Embryonic facial prominence (tissue), 1 donor: ENCODE measurements around the gene DDA1.
"Not testable (repeated sequence)": the region's sequence is repeated elsewhere in the genome, so short reads cannot be mapped to it uniquely, and the experiment has no call there.

Experiments
- DNase-seq: peaks from one replicate; pipeline ENCODE4 v3.0.0-alpha.2; 2016; ENCODE audit errors: extremely low spot score

Gene DDA1

DNA sequence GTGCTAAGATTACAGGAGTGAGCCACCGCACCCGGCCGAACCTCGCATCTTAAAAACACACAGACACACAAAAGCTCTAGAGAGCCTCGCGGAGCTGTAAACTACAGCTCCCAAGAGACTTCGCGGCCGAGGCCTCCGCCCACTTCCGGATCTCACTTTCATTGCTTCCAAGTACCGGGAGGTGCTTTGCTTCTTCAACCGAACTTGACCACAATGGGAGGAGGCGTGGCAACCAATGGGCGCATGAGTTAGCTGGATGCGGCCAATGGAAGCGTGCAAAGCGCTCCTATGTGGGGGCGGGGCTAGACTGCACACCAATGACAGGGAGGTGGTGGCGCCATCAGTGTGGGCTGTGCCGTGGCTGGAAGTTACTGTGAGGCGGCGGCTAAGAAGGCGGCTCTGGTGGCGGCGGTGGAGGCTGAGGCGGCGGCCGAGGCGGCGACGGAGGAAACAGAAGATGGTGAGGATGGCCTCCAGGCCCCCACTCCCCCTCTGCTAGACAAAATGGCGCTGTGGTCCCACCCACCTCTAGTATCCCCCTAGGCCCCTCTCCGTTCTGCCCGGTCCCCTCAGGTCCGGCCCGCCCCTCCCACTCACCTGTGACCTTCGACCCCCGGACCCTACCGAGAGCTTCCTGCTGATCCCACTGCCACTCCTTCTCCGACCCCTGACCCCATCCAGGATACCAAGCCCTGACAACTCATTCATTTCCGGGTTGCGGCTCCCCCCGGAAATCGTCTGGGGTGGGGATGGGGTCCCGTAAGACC, at the start of gene DDA1:
Gene DDA1 (plus strand): TSS at position 366 of the 767 bp plus-strand sequence. CDS start 92 bp downstream, at position 458.
- DNase-seq = peak; percentile 99

DNA sequence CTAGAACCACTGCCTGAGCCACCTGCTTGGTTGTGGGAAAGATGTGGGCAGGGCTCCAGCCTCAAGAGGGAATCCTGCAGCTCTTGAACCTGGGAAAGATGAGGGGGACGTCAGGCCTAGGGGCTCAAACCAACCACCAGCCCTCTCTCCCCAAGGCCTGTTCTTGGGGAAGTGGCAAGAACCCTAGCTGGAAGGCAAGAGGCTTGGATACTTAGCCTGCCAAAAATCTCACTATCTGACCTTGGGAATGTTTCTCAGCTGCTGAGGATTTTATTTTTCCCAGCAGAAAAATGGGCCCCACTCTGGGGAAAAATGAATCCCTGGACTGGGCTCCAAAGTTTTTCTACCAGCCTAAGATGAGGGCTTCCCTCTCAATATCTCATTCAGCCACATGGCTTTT, 49.4 kb upstream of the DDA1 start:
- no peak for DNase-seq

DNA sequence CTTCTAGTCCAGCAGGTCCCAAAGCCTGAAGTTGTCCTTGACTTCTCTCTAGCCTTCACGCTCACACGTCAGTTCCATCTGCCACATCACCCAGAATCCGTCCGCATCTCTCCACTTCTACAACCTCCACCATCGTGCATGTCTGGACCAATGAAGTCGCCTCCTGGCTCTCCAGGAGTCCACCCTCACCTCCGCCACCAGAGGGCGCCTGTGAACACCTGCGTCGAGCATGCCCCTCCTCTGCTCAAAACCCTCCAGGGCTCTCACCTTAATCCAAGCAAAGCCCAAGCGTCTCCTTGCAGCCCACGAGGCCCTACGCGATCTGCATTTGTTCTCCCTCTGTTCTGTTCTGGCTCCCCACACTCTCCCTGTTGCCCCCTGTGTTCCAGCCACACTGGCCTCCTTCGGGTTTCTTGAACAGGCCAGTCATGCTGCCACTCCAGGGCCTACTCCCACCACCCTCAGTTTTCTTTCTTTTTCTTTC, 48.5 kb upstream of the DDA1 start:
- DNase-seq = no peak

GRCh38 chr19:17262557-17262956, 46.8 kb upstream of the DDA1 start:
- DNase-seq = no peak

DNA sequence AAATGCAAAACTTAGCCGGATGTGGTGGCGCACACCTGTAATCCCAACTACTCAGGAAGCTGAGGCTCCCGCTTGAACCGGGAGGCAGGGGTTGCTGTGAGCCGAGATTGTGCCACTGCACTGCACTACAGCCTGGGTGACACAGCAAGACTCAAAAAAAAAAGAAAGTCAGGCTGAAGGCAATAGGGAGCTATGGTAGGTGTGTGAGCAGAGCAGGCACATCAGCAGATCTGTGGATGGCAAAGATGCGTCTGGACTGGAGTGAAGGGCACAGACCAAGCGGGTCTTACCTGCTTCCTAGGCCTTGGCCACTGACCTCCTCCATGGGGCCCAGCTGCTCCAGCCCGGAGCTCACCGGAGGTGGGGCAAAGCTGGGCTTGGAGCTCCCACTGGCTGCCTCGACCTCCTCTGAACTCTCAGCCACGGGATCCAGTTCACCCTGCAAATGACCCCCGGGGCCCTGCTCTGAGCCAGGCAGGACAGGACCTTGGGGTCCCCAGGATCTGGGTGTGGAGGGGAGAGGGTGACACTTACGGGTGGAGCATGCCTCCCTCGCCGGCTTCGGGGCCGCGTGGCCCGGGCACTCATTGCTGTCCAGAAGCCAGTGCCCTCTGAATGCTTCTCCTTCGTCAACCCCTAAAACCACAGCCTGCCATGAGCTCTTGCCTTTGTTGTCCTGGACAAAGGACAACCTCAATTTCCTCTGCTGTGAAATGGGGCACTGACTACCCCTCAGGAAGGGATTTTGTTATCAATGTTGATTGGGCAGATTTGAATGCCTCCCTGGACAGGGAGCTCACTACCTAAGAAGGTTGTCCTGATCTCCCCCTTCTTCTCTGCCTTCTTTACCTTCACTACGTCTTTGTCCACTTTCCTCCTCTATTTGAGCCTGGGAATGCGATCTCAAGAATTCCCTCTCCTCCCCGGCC, 45.4 kb upstream of the DDA1 start:
- no peak for DNase-seq

DNA sequence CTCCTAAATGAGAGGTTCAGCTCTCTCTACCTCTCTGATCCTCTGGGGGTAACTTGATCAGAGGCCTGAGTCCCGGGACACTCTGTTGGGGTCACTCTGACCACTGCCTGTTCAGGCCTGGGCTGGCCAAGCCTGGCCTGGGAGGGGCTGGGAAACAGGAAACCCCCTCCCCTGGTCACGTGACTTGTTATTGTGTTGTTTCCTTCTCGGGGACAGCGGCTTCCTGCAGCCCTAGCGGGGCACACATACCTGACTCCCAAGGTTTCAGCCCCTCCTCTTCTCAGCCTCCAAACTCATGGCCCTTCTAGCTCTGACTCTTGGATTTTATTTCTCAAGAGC, 44.8 kb upstream of the DDA1 start, which contains the start of gene USHBP1:
Gene USHBP1 (minus strand): TSS at position 105 of the 339 bp plus-strand sequence. CDS start 446 bp downstream, outside the sequence.
- DNase-seq = no peak

DNA sequence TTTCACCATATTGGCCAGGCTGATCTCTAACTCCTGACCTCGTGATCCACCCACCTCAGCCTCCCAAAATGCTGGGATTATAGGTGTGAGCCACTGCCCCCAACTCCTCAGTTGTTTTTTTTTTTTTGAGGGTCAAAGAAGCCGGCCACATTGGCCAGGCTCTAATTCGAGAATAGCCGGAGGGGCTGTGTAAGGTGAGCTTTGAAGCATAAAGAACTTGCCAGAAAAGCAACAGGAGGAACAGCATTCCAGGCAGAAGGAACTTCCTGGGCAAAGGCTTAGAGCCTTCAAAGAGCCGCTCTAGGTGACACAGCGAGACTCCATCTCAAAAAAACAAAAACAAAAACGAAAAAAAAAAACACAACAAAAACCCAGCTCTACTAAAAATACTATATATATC, 43.3 kb upstream of the DDA1 start:
- DNase-seq = no peak

GRCh38 chr19:17266589-17266974, 42.8 kb upstream of the DDA1 start:
- no peak for DNase-seq

DNA sequence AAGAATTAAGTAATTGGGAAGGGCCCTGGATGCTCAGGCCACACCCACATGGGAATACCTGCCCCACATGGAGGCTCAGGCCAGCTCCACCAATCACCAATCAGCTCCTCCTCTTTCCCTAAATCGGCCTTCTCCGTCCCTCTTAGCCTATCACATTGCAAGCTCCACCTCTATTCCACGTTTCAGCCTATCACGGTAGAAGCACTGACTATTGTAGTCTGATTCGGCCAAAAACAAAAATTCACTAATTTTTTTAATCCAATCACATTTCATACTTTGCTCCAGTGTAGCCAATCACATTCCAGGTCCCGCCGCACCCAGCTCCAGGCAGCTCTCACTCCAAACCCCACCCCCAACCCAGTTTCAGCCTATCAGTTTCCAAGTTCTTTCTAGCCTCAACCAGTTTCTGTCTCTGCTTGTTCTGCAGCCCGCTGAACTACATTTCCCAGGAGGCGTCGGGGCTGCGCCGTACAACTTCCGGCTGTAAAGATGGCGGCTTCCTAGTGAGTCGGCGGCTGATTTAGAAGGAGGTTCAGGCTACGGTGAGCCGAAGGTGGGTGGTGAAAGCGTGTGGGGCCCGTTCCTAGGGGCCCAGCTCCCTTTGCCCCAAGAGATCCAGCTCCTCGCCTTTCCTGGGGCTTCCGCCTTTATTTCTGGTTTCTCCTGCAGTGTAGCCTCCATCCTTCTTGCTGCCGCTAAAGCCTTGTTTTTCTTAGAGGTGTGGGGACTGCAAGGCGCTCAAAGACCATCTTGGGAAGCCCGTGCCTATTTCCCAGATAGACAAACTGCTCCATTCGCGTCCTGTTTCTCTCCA, 42.2 kb upstream of the DDA1 start, which contains the start of gene BABAM1:
Gene BABAM1 (plus strand): TSS at position 469 of the 814 bp plus-strand sequence. CDS start 1,364 bp downstream, outside the sequence.
- peak; percentile 96 for DNase-seq

DNA sequence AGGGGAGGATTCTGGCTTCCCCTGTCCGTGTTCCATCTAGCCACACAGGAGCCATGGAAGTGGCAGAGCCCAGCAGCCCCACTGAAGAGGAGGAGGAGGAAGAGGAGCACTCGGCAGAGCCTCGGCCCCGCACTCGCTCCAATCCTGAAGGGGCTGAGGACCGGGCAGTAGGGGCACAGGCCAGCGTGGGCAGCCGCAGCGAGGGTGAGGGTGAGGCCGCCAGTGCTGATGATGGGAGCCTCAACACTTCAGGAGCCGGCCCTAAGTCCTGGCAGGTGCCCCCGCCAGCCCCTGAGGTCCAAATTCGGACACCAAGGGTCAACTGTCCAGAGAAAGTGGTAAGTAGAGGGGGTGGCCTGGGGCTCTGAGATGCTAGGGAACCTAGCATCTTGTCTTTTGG, 40.6 kb upstream of the DDA1 start:
- DNase-seq = no peak

DNA sequence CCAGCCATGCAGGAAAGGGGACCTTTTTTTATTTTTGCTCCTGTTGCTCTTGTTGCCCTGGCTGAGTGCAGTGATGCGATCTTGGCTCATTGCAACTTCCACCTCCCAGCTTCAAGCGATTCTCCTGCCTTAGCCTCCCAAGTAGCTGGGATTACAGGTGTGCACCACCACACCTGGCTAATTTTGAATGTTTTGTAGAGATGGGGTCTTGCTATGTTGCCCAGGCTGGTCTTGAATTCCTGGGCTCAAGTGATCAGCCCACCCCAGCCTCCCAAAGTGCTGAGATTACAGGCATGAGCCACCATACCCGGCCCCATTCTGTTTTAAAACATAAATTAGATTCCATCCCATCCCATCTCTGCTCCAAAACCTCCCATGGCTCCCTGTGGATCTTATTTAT, 34.5 kb upstream of the DDA1 start:
- DNase-seq = not testable (repeated sequence)

GRCh38 chr19:17275441-17276175, 33.8 kb upstream of the DDA1 start:
- DNase-seq = no peak

- no peak for DNase-seq
Observed at GRCh38 chr19:17279436-17279835, 29.9 kb upstream of the DDA1 start.

DNA sequence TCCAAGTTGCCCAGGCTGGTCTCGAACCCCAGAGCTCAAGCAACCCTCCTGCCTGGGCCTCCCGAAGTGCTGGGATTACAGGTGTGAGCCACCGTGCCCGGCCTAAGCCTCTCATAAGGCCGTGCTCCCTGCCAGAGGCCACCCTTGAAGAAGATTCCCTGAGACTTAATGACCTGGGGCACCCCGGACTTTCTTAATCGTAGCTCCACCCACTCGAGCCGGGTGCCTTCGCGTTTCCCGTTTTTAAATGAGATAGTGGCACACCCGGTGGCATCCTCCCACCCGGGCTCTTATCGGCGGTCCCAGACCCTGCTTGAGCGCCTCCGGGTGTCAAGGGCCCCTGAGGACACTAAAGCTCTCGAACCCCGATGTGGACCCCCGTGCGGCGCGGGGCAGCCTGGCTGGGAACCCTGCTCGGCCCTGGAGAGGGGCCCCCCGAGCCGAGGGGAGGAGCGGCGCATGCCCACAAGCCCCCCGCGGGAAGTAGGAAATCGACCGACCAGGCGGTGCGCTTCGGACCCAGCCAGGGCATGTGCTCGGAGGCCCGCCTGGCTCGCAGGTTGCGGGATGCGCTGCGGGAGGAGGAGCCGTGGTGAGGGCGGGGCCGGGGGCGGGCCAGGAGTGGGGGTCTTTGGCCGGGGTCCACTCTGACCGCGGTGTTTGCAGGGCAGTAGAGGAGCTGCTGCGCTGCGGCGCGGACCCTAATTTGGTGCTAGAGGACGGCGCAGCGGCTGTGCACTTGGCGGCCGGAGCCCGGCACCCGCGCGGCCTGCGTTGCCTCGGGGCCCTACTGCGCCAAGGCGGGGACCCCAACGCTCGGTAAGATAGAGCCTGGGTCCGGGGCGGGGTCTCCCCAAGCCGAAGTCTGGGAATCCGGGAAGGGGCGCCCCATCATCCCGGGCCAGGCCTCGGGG, 27.7 kb upstream of the DDA1 start, which contains the start of gene ANKLE1:
Gene ANKLE1 (plus strand): TSS at position 511 of the 914 bp plus-strand sequence. CDS start 20 bp downstream, at position 531.
- no peak for DNase-seq

DNA sequence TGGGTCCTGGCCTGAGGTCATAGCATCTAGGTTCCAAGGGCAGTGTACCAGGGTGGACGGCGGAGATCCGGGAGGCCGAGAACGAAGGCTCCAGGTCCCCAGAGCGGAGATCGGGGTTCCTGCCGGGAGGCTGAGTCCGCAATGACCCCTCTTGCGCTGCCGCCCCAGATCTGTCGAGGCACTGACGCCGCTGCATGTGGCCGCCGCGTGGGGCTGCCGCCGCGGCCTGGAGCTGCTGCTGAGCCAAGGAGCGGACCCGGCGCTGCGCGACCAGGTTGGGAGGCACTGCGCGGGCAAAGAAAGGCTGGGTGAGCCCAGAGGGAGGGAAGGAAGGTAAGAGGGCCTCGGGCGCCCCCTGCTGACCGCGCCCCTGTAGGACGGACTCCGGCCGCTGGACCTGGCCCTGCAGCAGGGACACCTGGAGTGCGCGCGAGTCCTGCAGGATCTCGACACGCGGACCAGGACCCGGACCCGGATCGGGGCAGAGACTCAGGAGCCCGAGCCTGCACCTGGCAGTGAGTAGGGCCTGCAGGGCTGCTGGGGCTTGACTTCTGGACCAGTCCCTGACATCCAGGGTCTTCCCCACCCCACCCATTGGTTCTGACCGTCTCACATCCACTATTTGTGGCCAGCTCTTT, 26.8 kb upstream of the DDA1 start:
- no peak for DNase-seq

- DNase-seq = no peak
Observed at GRCh38 chr19:17283504-17283996, 25.8 kb upstream of the DDA1 start.

- DNase-seq = no peak
Observed at GRCh38 chr19:17285415-17286135, 23.8 kb upstream of the DDA1 start.

- DNase-seq = no peak
Observed at GRCh38 chr19:17286263-17286662, 23.1 kb upstream of the DDA1 start.
